Activated CD4-positive, alpha-beta T cell treated with anti-CD3 and anti-CD28 coated beads for 36 hours (primary cell): ENCODE results near the gene MSH3. TPM values are rescaled to one million over a fixed set of nuclear protein-coding genes. Genes with fewer than 3 reads are reported as not detected.
"Not testable (repeated sequence)": the region's sequence is repeated elsewhere in the genome, so short reads cannot be mapped to it uniquely, and the experiment has no call there.

Source experiments
- ATAC-seq: fragments of 200-7000 bp; cut with Tn5 transposase; one replicate; pipeline ENCODE4 v1.10.0; 2021; ENCODE audit warnings: mild to moderate bottlenecking, moderate library complexity
- CTCF ChIA-PET: fragments of 350-600 bp; sonication (Branson Sonifier 250); formaldehyde crosslinking; loops from one replicate; lab custom pipeline; 2021; ENCODE audit warnings: antibody characterized with exemption; lab: Charles Lee
- POLR2A ChIA-PET: fragments of 350-600 bp; sonication (Branson Sonifier 250); formaldehyde crosslinking; loops from one replicate; lab custom pipeline; 2021; ENCODE audit warnings: antibody characterized with exemption, inconsistent platforms; lab: Charles Lee
- DNase-seq: peaks from one replicate; pipeline ENCODE4 v3.0.0-alpha.2; 2020
- H3K27ac Mint-ChIP-seq: one replicate; pipeline ENCODE4 v1.8.0; 2021; ENCODE audit warnings: mixed read lengths
- H3K27me3 Mint-ChIP-seq: one replicate; pipeline ENCODE4 v1.8.0; 2021; ENCODE audit warnings: mixed read lengths
- H3K36me3 Mint-ChIP-seq: one replicate; pipeline ENCODE4 v1.8.0; 2021; ENCODE audit warnings: low read depth, mixed read lengths
- H3K4me1 Mint-ChIP-seq: one replicate; pipeline ENCODE4 v1.8.0; 2021; ENCODE audit warnings: mixed read lengths
- H3K4me3 Mint-ChIP-seq: one replicate; pipeline ENCODE4 v1.8.0; 2021; ENCODE audit warnings: mild to moderate bottlenecking, moderate library complexity, mixed read lengths
- H3K9me3 Mint-ChIP-seq: one replicate; pipeline ENCODE4 v1.8.0; 2021; ENCODE audit warnings: low read depth, mixed read lengths
- intact Hi-C, 2 experiments: fragments of 100-400 bp; cut with DNase I in 1 of 2; cut with micrococcal nuclease in 1 of 2; formaldehyde crosslinking; loops; one replicate each; pipeline versions ENCODE4 v1.14.2 to v1.15.1; 2022 to 2024; cut with DNase I, micrococcal nuclease
- total RNA-seq, 2 experiments: library from RNA; stranded (reverse); gene quantifications; one replicate each; pipeline ENCODE4 v1.2.3, GENCODE V29; 2021

MSH3 gene
- total RNA-seq, 2 experiments from 2014 or later: 25.6 to 27.1 TPM

GRCh38 chr5:80763873-80764647, 109.6 kb downstream of the MSH3 start:
- POLR2A ChIA-PET: no interaction called here
- Mint-ChIP-seq H3K9me3 (no peaks in the 10 kb centered on the region), H3K4me3 (no peak overlapping the region), H3K27ac (no peak overlapping the region), H3K27me3 (no peaks in the 10 kb centered on the region), H3K36me3 (peaks cover 38% of the 10 kb centered on the region), H3K4me1 (peaks cover 27% of the 10 kb centered on the region)
- ATAC-seq (no peak), DNase-seq (no peak)
- intact Hi-C loops: no loop called here
- CTCF ChIA-PET: interaction anchor here (0.7 to 1.7 kb wide), 5 partner anchors 9 to 62 kb away, joined by 3 to 5 read pairs (median 3); no protein-coding TSS in a partner anchor

DNA sequence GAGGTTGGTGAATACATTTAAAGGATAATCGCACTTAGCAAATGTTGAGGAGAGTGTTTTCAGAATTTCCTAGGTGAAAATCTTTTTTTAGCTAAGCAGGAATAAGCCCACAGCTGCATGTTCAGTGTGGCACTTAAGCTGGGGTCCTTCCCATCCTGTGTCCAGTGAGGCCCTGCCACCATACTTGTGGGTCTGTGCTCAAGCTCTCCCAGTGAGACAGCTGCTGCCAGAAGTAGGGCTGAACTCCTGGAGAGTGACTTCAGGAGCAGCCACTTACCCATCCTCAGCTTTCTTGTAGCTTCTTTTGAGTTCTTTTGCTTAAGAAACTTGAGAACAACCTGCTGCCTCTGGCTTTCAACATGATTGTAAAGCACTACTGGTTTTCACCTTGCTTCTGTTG, 110.3 kb downstream of the MSH3 start:
- Mint-ChIP-seq H3K27ac (no peak overlapping the region), H3K4me3 (no peak overlapping the region), H3K9me3 (no peaks in the 10 kb centered on the region), H3K36me3 (peaks cover 40% of the 10 kb centered on the region), H3K4me1 (peaks cover 20% of the 10 kb centered on the region), H3K27me3 (no peaks in the 10 kb centered on the region)
- POLR2A ChIA-PET: no interaction called here
- ATAC-seq (no peak), DNase-seq (no peak)
- CTCF ChIA-PET: interaction anchor here (0.5 to 1.7 kb wide), 4 partner anchors 10 to 431 kb away, joined by 3 to 5 read pairs (median 4); no protein-coding TSS in a partner anchor
- intact Hi-C loops: no loop called here

GRCh38 chr5:80777347-80778287, 123.2 kb downstream of the MSH3 start:
- Mint-ChIP-seq H3K9me3 (no peaks in the 10 kb centered on the region), H3K36me3 (peaks cover 31% of the 10 kb centered on the region), H3K27me3 (no peaks in the 10 kb centered on the region), H3K4me1 (peaks cover 10% of the 10 kb centered on the region), H3K27ac (no peak overlapping the region), H3K4me3 (no peak overlapping the region)
- ChIA-PET CTCF (interaction anchor here (1.5 kb wide), 1 partner anchor 13 kb away, joined by 3 read pairs; no protein-coding TSS in a partner anchor), POLR2A (no interaction called here)
- intact Hi-C loops: no loop called here
- no peak for DNase-seq
- ATAC-seq: no peak

- intact Hi-C loops: no loop called here
- Mint-ChIP-seq H3K27me3 (no peaks in the 10 kb centered on the region), H3K27ac (no peak overlapping the region), H3K36me3 (peaks cover 35% of the 10 kb centered on the region), H3K9me3 (no peaks in the 10 kb centered on the region), H3K4me3 (no peak overlapping the region), H3K4me1 (peaks cover 10% of the 10 kb centered on the region)
- no peak for DNase-seq
- ATAC-seq: no peak
- CTCF ChIA-PET: interaction anchor here (1.1 kb wide), 1 partner anchor 12 kb away, joined by 3 read pairs; no protein-coding TSS in a partner anchor
- POLR2A ChIA-PET: no interaction called here
These were observed 125.6 kb downstream of the MSH3 start for GRCh38 chr5:80780024-80780423.

DNA sequence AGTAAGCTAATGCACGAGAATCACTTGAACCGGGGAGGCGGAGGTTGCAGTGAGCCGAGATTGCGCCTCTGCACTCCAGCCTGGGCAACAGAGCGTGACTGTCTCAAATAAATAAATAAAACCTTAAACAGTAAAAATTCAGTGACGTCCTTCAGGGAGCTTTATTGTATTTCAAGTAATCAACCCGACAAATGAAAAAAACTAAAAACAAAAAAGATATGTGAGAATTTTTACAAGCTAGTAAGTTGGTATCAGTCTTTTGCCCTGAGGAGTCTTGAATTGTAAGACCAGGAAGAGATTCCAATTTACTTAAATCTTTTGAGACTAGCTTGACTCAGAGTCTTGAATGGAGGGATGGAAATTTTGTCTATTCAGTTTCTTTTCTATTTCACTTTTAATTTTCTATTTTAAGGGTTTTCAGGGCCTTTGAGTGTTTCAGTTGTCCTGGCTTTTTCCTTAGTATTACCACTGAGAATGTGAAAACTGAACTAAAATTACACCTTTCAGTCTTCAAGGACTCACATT, 126.4 kb downstream of the MSH3 start:
- no peak for ATAC-seq
- Mint-ChIP-seq H3K36me3 (peaks cover 37% of the 10 kb centered on the region), H3K27me3 (no peaks in the 10 kb centered on the region), H3K4me1 (peaks cover 10% of the 10 kb centered on the region), H3K27ac (no peak overlapping the region), H3K4me3 (no peak overlapping the region), H3K9me3 (no peaks in the 10 kb centered on the region)
- intact Hi-C loops: no loop called here
- POLR2A ChIA-PET: no interaction called here
- CTCF ChIA-PET: interaction anchor here (1.1 kb wide), 1 partner anchor 11 kb away, joined by 3 read pairs; no protein-coding TSS in a partner anchor
- DNase-seq: no peak

GRCh38 chr5:80781356-80781755, 126.9 kb downstream of the MSH3 start:
- H3K27ac Mint-ChIP-seq: no peak overlapping the region
- ChIA-PET CTCF (no interaction called here), POLR2A (no interaction called here)
- H3K27me3 Mint-ChIP-seq: no peaks in the 10 kb centered on the region
- DNase-seq (no peak), ATAC-seq (no peak)
- H3K36me3 Mint-ChIP-seq: peaks cover 35% of the 10 kb centered on the region
- no peak overlapping the region for H3K4me3 Mint-ChIP-seq
- H3K4me1 Mint-ChIP-seq: peaks cover 10% of the 10 kb centered on the region
- no peaks in the 10 kb centered on the region for H3K9me3 Mint-ChIP-seq
- intact Hi-C loops: no loop called here

DNA sequence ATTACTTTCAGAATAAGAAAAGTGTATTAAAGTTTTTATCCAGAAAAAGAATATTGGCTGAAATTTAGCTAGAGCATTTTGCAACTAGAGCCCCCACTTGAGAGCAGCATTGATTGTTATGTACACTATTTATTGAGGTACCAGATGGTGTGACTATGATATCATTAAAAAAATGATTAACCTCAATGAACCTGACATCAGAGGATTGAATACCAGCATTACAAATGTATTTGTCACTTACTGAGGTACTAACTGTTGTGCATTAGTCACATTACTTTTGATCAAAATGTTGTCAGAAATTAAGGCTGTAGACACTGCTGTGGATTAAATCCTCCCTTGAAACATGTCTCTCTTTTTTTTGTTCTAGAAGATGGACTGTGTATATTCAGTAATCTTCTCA, 128.2 kb downstream of the MSH3 start:
- POLR2A ChIA-PET: interaction anchor here (0.7 kb wide), 1 partner anchor 49 kb away, joined by 3 read pairs; no protein-coding TSS in a partner anchor
- CTCF ChIA-PET: interaction anchor here (1.6 kb wide), 1 partner anchor 19 kb away, joined by 3 read pairs; no protein-coding TSS in a partner anchor
- no peaks in the 10 kb centered on the region for H3K27me3 Mint-ChIP-seq

GRCh38 chr5:80783751-80784150, 129.3 kb downstream of the MSH3 start:
- H3K27me3 Mint-ChIP-seq, H3K27ac Mint-ChIP-seq, H3K4me1 Mint-ChIP-seq, H3K9me3 Mint-ChIP-seq, intact Hi-C loops, H3K4me3 Mint-ChIP-seq, ATAC-seq, DNase-seq, POLR2A ChIA-PET: not testable (repeated sequence)
- peaks cover 25% of the 10 kb centered on the region for H3K36me3 Mint-ChIP-seq
- CTCF ChIA-PET: interaction anchor here (0.6 kb wide), 1 partner anchor 16 kb away, joined by 3 read pairs; no protein-coding TSS in a partner anchor

More for the DNA sequence above, 128.2 kb downstream of the MSH3 start:
- Mint-ChIP-seq H3K4me1 (peaks cover 10% of the 10 kb centered on the region), H3K27ac (no peak overlapping the region), H3K4me3 (no peak overlapping the region), H3K9me3 (no peaks in the 10 kb centered on the region), H3K36me3 (peaks cover 27% of the 10 kb centered on the region)
- DNase-seq (no peak), ATAC-seq (no peak)
- intact Hi-C loops: no loop called here

- H3K4me3 Mint-ChIP-seq: no peak overlapping the region
- no peaks in the 10 kb centered on the region for H3K27me3 Mint-ChIP-seq
- ATAC-seq (no peak), DNase-seq (no peak)
- no peak overlapping the region for H3K27ac Mint-ChIP-seq
- H3K4me1 Mint-ChIP-seq: peaks cover 13% of the 10 kb centered on the region
- H3K36me3 Mint-ChIP-seq: peaks cover 28% of the 10 kb centered on the region
- CTCF ChIA-PET: no interaction called here
- POLR2A ChIA-PET: no interaction called here
- intact Hi-C loops: no loop called here
- no peaks in the 10 kb centered on the region for H3K9me3 Mint-ChIP-seq
These were observed 130.0 kb downstream of the MSH3 start for GRCh38 chr5:80784451-80784850.

DNA sequence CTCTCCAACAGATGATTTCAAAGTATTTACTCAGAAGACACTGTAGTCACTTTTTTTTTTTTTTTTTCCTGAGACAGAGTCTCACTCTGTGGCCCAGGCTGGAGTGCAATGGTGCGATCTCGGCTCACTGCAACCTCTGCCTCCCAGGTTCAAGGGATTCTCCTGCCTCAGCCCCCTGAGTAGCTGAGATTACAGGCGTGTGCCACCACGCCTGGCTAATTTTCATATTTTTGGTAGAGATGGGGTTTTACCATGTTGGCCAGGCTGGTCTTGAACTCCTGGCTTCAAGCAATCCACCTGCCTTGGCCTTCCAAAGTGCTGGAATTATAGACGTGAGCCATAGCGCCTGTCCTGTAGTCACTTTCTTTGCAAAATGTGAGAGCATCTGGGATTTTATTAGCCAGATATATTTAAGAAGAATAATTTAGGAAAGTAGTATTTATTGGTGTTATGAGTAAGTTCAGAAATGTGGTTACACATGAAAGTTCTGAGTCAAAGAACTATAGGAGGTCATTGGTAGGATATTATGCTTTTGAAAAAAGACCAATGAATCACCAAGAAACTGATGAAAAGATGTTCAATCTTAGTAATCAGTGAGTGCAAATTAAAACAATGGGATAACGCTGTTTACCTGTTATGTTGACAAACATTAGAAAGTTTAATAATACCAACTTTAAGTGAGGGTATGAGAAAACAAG, 135.0 kb downstream of the MSH3 start:
- H3K4me1 Mint-ChIP-seq, POLR2A ChIA-PET, H3K27me3 Mint-ChIP-seq, H3K4me3 Mint-ChIP-seq, DNase-seq, H3K27ac Mint-ChIP-seq, H3K9me3 Mint-ChIP-seq: not testable (repeated sequence)
- intact Hi-C loops: loop anchor here in 1 of 2 experiments (2.0 kb wide), 2 partner anchors 33 to 75 kb away; no protein-coding TSS in a partner anchor
- peak; percentile 87 for ATAC-seq
- H3K36me3 Mint-ChIP-seq: peaks cover 19% of the 10 kb centered on the region
- CTCF ChIA-PET: interaction anchor here (0.5 kb wide), 1 partner anchor 1364 kb away, joined by 4 read pairs; no protein-coding TSS in a partner anchor
